ENCODE measurements around the gene SLC26A4. TPM values are rescaled to one million over a fixed set of nuclear protein-coding genes. Genes with fewer than 3 reads are reported as not detected.

Gene SLC26A4
- total RNA-seq, 1 experiment from 2014 or later, result 0.66 TPM

DNA sequence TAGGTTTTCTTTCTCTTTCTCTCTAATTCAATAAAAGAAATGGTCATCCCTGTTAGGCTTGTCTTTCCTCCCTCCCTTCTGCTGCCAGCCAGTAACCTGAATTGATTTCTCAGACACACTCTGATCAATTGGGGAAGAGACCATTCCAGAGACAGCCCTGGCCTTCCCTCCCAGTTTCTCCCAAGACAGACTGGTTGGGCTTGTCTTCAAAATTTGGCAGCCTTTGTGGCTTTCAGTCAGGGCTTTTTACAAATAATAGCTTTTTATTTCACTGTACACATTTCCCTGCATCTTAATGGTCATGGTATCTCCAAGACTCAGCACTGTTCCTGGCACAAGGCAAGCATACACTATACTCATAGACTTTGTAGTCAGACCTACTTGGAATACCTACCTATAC is 46.7 kb upstream of the SLC26A4 start:
- no peaks in the 10 kb centered on the region for H3K4me1 ChIP-seq (ENCODE audit: control insufficient read depth in 1 of 2, insufficient read depth in 2 of 2, low read length in 2 of 2)
- H3K79me2 ChIP-seq (ENCODE audit: insufficient read depth, low read length), result no peaks in the 10 kb centered on the region
- TF ChIP-seq, protein P1, sequence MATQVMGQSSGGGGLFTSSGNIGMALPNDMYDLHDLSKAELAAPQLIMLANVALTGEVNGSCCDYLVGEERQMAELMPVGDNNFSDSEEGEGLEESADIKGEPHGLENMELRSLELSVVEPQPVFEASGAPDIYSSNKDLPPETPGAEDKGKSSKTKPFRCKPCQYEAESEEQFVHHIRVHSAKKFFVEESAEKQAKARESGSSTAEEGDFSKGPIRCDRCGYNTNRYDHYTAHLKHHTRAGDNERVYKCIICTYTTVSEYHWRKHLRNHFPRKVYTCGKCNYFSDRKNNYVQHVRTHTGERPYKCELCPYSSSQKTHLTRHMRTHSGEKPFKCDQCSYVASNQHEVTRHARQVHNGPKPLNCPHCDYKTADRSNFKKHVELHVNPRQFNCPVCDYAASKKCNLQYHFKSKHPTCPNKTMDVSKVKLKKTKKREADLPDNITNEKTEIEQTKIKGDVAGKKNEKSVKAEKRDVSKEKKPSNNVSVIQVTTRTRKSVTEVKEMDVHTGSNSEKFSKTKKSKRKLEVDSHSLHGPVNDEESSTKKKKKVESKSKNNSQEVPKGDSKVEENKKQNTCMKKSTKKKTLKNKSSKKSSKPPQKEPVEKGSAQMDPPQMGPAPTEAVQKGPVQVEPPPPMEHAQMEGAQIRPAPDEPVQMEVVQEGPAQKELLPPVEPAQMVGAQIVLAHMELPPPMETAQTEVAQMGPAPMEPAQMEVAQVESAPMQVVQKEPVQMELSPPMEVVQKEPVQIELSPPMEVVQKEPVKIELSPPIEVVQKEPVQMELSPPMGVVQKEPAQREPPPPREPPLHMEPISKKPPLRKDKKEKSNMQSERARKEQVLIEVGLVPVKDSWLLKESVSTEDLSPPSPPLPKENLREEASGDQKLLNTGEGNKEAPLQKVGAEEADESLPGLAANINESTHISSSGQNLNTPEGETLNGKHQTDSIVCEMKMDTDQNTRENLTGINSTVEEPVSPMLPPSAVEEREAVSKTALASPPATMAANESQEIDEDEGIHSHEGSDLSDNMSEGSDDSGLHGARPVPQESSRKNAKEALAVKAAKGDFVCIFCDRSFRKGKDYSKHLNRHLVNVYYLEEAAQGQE (IDR thresholded peaks at IDR 0.05; ENCODE audit: low read depth), result no peak
- TF ChIP-seq POLR2A (IDR thresholded peaks at IDR 0.05; ENCODE audit: borderline replicate concordance, extremely low read depth, insufficient read depth, insufficient read length) (no peak), SP1 (IDR thresholded peaks at IDR 0.05; ENCODE audit: low read depth) (no peak)
- no peaks in the 10 kb centered on the region for H3K27me3 ChIP-seq (ENCODE audit: insufficient read depth, low read length)
- H3K36me3 ChIP-seq (ENCODE audit: control insufficient read depth in 1 of 2, insufficient read depth in 2 of 2, low read length in 2 of 2), result no peaks in the 10 kb centered on the region
- H3K4me2 ChIP-seq (ENCODE audit: low read length), result no peak overlapping the region
- no TSS peak for BruUV-seq (replicated peaks)
- POLR2A ChIA-PET, result no interaction called here
- CTCF ChIA-PET, result no interaction called here
- H3K9me2 ChIP-seq (ENCODE audit: insufficient read depth), result no peaks in the 10 kb centered on the region
- H3K9ac ChIP-seq (ENCODE audit: low read length), result no peak overlapping the region
- H4K20me1 ChIP-seq (ENCODE audit: insufficient read depth), result no peaks in the 10 kb centered on the region
- H3K9me3 ChIP-seq (ENCODE audit: control insufficient read depth in 1 of 2, insufficient read depth in 1 of 2, low read depth in 1 of 2, low read length in 2 of 2), result no peaks in the 10 kb centered on the region
- H3K4me3 ChIP-seq (replicated peaks in 1 of 2; ENCODE audit: low read depth in 1 of 2, low read length in 2 of 2), result no peak overlapping the region
- no peak overlapping the region for H3K27ac ChIP-seq (ENCODE audit: low read depth, low read length)
- no peak overlapping the region for H2AFZ ChIP-seq (ENCODE audit: low read depth, low read length, poor library complexity, severe bottlenecking)
- ATAC-seq (no peak), DNase-seq (ENCODE audit: low read depth, low spot score) (no peak)
- RAD21 ChIA-PET (ENCODE audit: low non-redundant PET in 1 of 2, low total read pairs in 2 of 2, uncharacterized antibody in 2 of 2, unreplicated experiment in 2 of 2), result no interaction called here
- intact Hi-C loops (cut with micrococcal nuclease), result no loop called here

DNA sequence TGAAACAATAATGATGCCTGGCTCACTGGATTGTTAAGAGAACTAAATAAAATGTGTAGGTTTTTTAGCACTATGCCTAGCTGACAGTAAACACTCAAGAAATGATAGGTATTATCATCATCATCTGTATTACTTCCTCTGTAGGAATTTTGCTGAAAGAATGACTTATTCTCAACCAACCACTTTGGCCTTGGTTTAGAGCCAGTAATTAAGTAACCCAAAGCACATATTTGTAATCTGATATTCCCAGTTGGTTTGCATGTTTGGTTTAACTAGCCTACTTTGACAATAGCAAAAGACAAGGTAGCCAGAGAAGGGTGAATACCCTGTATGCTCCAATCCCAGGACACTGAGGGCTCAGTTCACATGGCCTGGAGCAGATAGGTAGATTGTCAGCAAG is 46.2 kb upstream of the SLC26A4 start:
- Histone ChIP-seq H3K4me3 (replicated peaks in 1 of 2; ENCODE audit: low read depth in 1 of 2, low read length in 2 of 2) (no peak overlapping the region), H3K36me3 (ENCODE audit: control insufficient read depth in 1 of 2, insufficient read depth in 2 of 2, low read length in 2 of 2) (no peaks in the 10 kb centered on the region), H3K9ac (ENCODE audit: low read length) (no peak overlapping the region), H3K9me3 (ENCODE audit: control insufficient read depth in 1 of 2, insufficient read depth in 1 of 2, low read depth in 1 of 2, low read length in 2 of 2) (no peaks in the 10 kb centered on the region), H2AFZ (ENCODE audit: low read depth, low read length, poor library complexity, severe bottlenecking) (no peak overlapping the region), H3K27ac (ENCODE audit: low read depth, low read length) (no peak overlapping the region), H3K79me2 (ENCODE audit: insufficient read depth, low read length) (no peaks in the 10 kb centered on the region), H3K9me2 (ENCODE audit: insufficient read depth) (no peaks in the 10 kb centered on the region), H3K4me2 (ENCODE audit: low read length) (no peak overlapping the region), H3K4me1 (ENCODE audit: control insufficient read depth in 1 of 2, insufficient read depth in 2 of 2, low read length in 2 of 2) (no peaks in the 10 kb centered on the region), H3K27me3 (ENCODE audit: insufficient read depth, low read length) (no peaks in the 10 kb centered on the region), H4K20me1 (ENCODE audit: insufficient read depth) (no peaks in the 10 kb centered on the region)
- no peak for ATAC-seq
- POLR2A ChIA-PET, result no interaction called here
- DNase-seq (ENCODE audit: low read depth, low spot score), result no peak
- RAD21 ChIA-PET (ENCODE audit: low non-redundant PET in 1 of 2, low total read pairs in 2 of 2, uncharacterized antibody in 2 of 2, unreplicated experiment in 2 of 2), result no interaction called here
- BruUV-seq (replicated peaks), result no TSS peak
- intact Hi-C loops (cut with micrococcal nuclease), result no loop called here
- CTCF ChIA-PET, result no interaction called here
- TF ChIP-seq POLR2A (IDR thresholded peaks at IDR 0.05; ENCODE audit: borderline replicate concordance, extremely low read depth, insufficient read depth, insufficient read length) (no peak), SIN3A (IDR thresholded peaks at IDR 0.05; ENCODE audit: low read depth) (no peak), EZH2 (IDR thresholded peaks at IDR 0.05) (no peak), CBX3 (IDR thresholded peaks at IDR 0.05; ENCODE audit: low read depth) (no peak), EZH2phosphoT487 (IDR thresholded peaks at IDR 0.05; ENCODE audit: borderline replicate concordance) (no peak), YY1 (IDR thresholded peaks at IDR 0.05; ENCODE audit: extremely low read depth, insufficient replicate concordance, low read depth, low read length) (no peak), POLR2AphosphoS5 (IDR thresholded peaks at IDR 0.05; ENCODE audit: low read depth, low read length) (no peak), TCF7L2 (IDR thresholded peaks at IDR 0.05; ENCODE audit: borderline replicate concordance, extremely low read depth, insufficient read depth, insufficient read length) (no peak), ZNF274 (IDR thresholded peaks at IDR 0.05; ENCODE audit: low read depth, low read length) (no peak), SRF (IDR thresholded peaks at IDR 0.05; ENCODE audit: low read depth) (no peak), EGR1 (IDR thresholded peaks at IDR 0.05; ENCODE audit: low read depth) (no peak), ELF1 (IDR thresholded peaks at IDR 0.05; ENCODE audit: borderline replicate concordance, low read depth) (no peak)
- TF ChIP-seq, protein P2, sequence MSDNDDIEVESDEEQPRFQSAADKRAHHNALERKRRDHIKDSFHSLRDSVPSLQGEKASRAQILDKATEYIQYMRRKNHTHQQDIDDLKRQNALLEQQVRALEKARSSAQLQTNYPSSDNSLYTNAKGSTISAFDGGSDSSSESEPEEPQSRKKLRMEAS (IDR thresholded peaks at IDR 0.05), result no peak
- TF ChIP-seq, protein P1 (IDR thresholded peaks at IDR 0.05; ENCODE audit: low read depth), result no peak
